Left renal pelvis (tissue), 4 donors: ENCODE results near the gene ZNF680. TPM values are rescaled to one million over a fixed set of nuclear protein-coding genes. Genes with fewer than 3 reads are reported as not detected.

Experiments
- polyA plus RNA-seq, 4 donors: library from polyadenylated mRNA; unstranded; fragments of 120-200 nt; gene quantifications; one replicate each; pipeline ENCODE4 v1.2.1, GENCODE V29; 2013; ENCODE audit not compliant: insufficient read length in 4 of 4

ZNF680 gene
- polyA plus RNA-seq, 4 donors, result 12.2 to 21.6 (median 16.4) TPM

Other genes starting within 250 kb of the ZNF680 start
- gene ZNF736, start 249.1 kb downstream of the ZNF680 start, polyA plus RNA-seq, result 10 to 100 TPM; 10.7 to 24.4 (median 19.8) TPM
- gene ZNF107, start 103.1 kb upstream of the ZNF680 start, polyA plus RNA-seq, result 10 to 100 TPM in 3 of 4 donors, 1 to 10 TPM in 1; 9.5 to 16.0 (median 10.3) TPM
- 10 to 100 TPM; 17.7 to 22.5 (median 20.4) TPM for gene ZNF138, start 231.4 kb upstream of the ZNF680 start, polyA plus RNA-seq